K562 (cell line): ENCODE measurements around the gene PPIL6. TPM values are rescaled to one million over a fixed set of nuclear protein-coding genes. Genes with fewer than 3 reads are reported as not detected.
A peak's percentile ranks its signal among the peaks of the same experiment; 100 is the strongest.

Experiments
- ERF ChIP-seq: fragments of 450-650 bp; formaldehyde crosslinking; IDR thresholded peaks from 2 replicates; pipeline ENCODE4 v1.4.0; 2020; ENCODE audit warnings: mild to moderate bottlenecking, mixed read lengths
- FOXK1 ChIP-seq: sonication (generic); formaldehyde crosslinking; IDR thresholded peaks from 2 replicates; pipeline ENCODE4 v1.8.0; 2022; ENCODE audit warnings: missing genetic modification reagents, mild to moderate bottlenecking, borderline replicate concordance
- NR1H2 ChIP-seq: sonication (generic); formaldehyde crosslinking; IDR thresholded peaks from 2 replicates; pipeline ENCODE4 v1.4.0; 2020; ENCODE audit warnings: mild to moderate bottlenecking, missing genetic modification reagents
- RBM15 ChIP-seq: fragments of 200-400 bp; formaldehyde crosslinking; IDR thresholded peaks from 2 replicates; pipeline ENCODE4 v1.6.1; 2018; ENCODE audit warnings: mild to moderate bottlenecking, low read length, moderate library complexity; ENCODE audit not compliant: insufficient read depth
- STAG1 ChIP-seq: sonication (generic); formaldehyde crosslinking; IDR thresholded peaks from 2 replicates; pipeline ENCODE4 v1.5.0; 2020; ENCODE audit warnings: missing genetic modification reagents, borderline replicate concordance
- TAF7 ChIP-seq: fragments of 450-650 bp; IDR thresholded peaks from 2 replicates; pipeline ENCODE4 v1.6.1; 2016; ENCODE audit warnings: missing genetic modification characterization, missing compliant biosample characterization
- ZC3H11A ChIP-seq: IDR thresholded peaks from 2 replicates; pipeline ENCODE4 v1.6.1; 2012; ENCODE audit warnings: low read depth, low read length, improper control_type of control experiment
- ZFP36 ChIP-seq: fragments of 150-350 bp; IDR thresholded peaks from 2 replicates; pipeline ENCODE4 v1.6.1; 2018; ENCODE audit warnings: low read length, low read depth; ENCODE audit not compliant: partially characterized antibody
- ZNF766 ChIP-seq: fragments of 200-800 bp; sonication (Bioruptor generic); conservative IDR thresholded peaks from 2 replicates; pipeline ENCODE4 v1.6.1; 2016; ENCODE audit warnings: missing genetic modification characterization, missing compliant biosample characterization
- ZNF780A ChIP-seq: fragments of 250-450 bp; sonication (Bioruptor Pico); IDR thresholded peaks from 2 replicates; pipeline ENCODE4 v1.5.0; 2021; ENCODE audit warnings: mild to moderate bottlenecking
- polyA plus RNA-seq, 8 experiments: library from polyadenylated mRNA; depleted of rRNA in 4 of 8; stranded (reverse) in 5 of 8; unstranded in 3 of 8; fragments of >200 nt; fragmentation: Nextera tagmentation in 2 of 8; fragmentation: Illumina TruSeq in 1 of 8; extraction: Ambion mirVana in 2 of 8; extraction: Trizol in 1 of 8; gene quantifications; 2 replicates each; pipeline versions ENCODE4 v1.2.1 to v1.2.3, GENCODE V29; 2011 to 2014; ENCODE audit warnings: inconsistent platforms in 1 of 8, missing spikeins in 1 of 8
- total RNA-seq, 7 experiments: library from RNA; depleted of rRNA in 6 of 7; stranded (reverse); fragments of >200 nt in 6 of 7; fragmentation: Illumina TruSeq in 2 of 7; extraction: Trizol in 2 of 7; gene quantifications; 2 replicates each; pipeline versions ENCODE4 v1.2.1 to v1.2.3, GENCODE V29; 2011 to 2021; ENCODE audit warnings: low replicate concordance in 1 of 7
- TF ChIP-seq, protein P1 (sequence below), 2 experiments: fragments of 200-800 bp in 1 of 2; sonication (Bioruptor generic) in 1 of 2; sonication (generic) in 1 of 2; formaldehyde crosslinking in 1 of 2; IDR thresholded peaks in 1 of 2; conservative IDR thresholded peaks in 1 of 2; 2 replicates each; pipeline versions ENCODE4 v1.5.0 to v1.6.1; 2016 to 2020; ENCODE audit warnings: missing compliant biosample characterization in 1 of 2, missing genetic modification characterization in 1 of 2, missing genetic modification reagents in 1 of 2
- TF ChIP-seq, protein P2 (sequence below), 2 experiments: IDR thresholded peaks; 2 replicates each; pipeline ENCODE4 v1.6.1; 2011; ENCODE audit warnings: borderline replicate concordance in 1 of 2, control low read depth in 1 of 2, low read depth in 1 of 2, low read length in 1 of 2, mild to moderate bottlenecking in 1 of 2, mixed read lengths in 1 of 2, moderate library complexity in 1 of 2; ENCODE audit not compliant: insufficient read depth in 1 of 2, insufficient read length in 1 of 2, poor library complexity in 1 of 2, severe bottlenecking in 1 of 2; ENCODE audit errors: extremely low read depth in 1 of 2
- TF ChIP-seq, protein P3 (sequence below): fragments of 450-650 bp; conservative IDR thresholded peaks from 2 replicates; pipeline ENCODE4 v1.6.1; 2016; ENCODE audit warnings: missing genetic modification characterization, low read depth, mild to moderate bottlenecking, missing compliant biosample characterization, moderate library complexity
- TF ChIP-seq, protein P4 (sequence below): sonication (generic); formaldehyde crosslinking; IDR thresholded peaks from 2 replicates; pipeline ENCODE4 v1.8.0; 2023; ENCODE audit warnings: mild to moderate bottlenecking, missing genetic modification reagents

The PPIL6 gene
- total and polyA plus RNA-seq, 9 of the 15 experiments (the other 6 are each of a cell fraction or from before 2014, with no cell fraction given): 0.03 to 0.98 (median 0.41) TPM; not detected in 1

DNA sequence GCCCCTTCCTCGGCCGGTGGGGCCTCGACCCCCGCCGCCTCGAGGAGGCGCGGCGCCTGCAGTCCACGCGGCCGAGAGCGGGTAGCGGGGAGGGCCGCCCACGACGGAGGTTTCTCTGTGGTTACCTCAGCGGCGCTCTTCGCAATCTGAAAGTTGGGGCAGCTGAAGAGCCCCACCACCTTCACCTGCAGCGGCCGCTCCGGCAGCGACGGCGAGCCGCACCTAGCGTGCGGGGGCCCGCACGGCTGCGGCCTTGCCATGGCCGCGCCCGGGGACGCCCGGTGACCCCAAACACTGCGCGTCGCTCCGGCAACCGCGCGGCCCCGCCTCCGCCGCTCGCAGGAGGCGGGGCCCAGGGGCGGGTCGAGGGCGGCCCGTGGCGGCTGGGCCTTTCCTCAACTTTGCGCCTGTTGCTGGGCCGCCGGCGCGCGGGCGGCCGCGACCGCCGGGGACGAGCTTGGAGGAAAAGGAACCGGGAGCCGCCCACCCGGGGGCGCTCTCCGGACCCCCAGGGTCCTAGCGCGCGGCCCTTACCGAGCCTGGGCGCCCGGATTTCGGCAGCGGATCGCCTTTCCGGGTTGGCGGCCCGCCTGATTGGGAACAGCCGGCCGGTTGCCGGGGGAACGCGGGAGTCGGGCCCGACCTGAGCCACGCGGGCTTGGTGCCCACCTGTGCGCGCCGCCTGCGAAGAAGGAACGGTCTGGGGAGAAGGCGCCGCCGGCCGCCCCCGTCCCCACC is at the start of gene PPIL6, which contains the start of gene SMPD2 (continued):
- TF ChIP-seq, protein P1, sequence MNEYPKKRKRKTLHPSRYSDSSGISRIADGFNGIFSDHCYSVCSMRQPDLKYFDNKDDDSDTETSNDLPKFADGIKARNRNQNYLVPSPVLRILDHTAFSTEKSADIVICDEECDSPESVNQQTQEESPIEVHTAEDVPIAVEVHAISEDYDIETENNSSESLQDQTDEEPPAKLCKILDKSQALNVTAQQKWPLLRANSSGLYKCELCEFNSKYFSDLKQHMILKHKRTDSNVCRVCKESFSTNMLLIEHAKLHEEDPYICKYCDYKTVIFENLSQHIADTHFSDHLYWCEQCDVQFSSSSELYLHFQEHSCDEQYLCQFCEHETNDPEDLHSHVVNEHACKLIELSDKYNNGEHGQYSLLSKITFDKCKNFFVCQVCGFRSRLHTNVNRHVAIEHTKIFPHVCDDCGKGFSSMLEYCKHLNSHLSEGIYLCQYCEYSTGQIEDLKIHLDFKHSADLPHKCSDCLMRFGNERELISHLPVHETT (CRISPR knock-in tag; conservative IDR thresholded peaks at IDR 0.05 in 1 of 2, IDR thresholded peaks at IDR 0.05 in 1 of 2): 0 out of 4 replicates have a peak, but pooled peaks of 1 of the 2 experiments have one; percentile 29
- TF ChIP-seq, protein P2, sequence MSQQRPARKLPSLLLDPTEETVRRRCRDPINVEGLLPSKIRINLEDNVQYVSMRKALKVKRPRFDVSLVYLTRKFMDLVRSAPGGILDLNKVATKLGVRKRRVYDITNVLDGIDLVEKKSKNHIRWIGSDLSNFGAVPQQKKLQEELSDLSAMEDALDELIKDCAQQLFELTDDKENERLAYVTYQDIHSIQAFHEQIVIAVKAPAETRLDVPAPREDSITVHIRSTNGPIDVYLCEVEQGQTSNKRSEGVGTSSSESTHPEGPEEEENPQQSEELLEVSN (IDR thresholded peaks at IDR 0.05; ENCODE audit: borderline replicate concordance in 1 of 2, extremely low read depth in 1 of 2, insufficient read depth in 1 of 2, insufficient read length in 1 of 2, low read depth in 1 of 2, low read length in 1 of 2, poor library complexity in 1 of 2, severe bottlenecking in 1 of 2): peak; percentile 95 to 98
- TF ChIP-seq, protein P3, sequence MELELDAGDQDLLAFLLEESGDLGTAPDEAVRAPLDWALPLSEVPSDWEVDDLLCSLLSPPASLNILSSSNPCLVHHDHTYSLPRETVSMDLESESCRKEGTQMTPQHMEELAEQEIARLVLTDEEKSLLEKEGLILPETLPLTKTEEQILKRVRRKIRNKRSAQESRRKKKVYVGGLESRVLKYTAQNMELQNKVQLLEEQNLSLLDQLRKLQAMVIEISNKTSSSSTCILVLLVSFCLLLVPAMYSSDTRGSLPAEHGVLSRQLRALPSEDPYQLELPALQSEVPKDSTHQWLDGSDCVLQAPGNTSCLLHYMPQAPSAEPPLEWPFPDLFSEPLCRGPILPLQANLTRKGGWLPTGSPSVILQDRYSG (tag): no peak
- TF ChIP-seq RBM15: no peak
- 0 out of 2 replicates have a peak, but pooled peaks have one; percentile 8 for TF ChIP-seq STAG1 (CRISPR knock-in tag)
- 0 out of 2 replicates have a peak, but pooled peaks have one; percentile 18 for TF ChIP-seq ERF (CRISPR knock-in tag)
- peak; percentile 96 for TF ChIP-seq ZNF766 (CRISPR knock-in tag)
- TF ChIP-seq ZC3H11A: no peak
- peak; percentile 67 for TF ChIP-seq ZFP36
- TF ChIP-seq TAF7 (tag): no peak
- peak; percentile 70; the same call in 1 of the 2 replicates for TF ChIP-seq NR1H2 (CRISPR knock-in tag)
- TF ChIP-seq FOXK1: peak; percentile 90; the same call in 1 of the 2 replicates
- TF ChIP-seq, protein P4, sequence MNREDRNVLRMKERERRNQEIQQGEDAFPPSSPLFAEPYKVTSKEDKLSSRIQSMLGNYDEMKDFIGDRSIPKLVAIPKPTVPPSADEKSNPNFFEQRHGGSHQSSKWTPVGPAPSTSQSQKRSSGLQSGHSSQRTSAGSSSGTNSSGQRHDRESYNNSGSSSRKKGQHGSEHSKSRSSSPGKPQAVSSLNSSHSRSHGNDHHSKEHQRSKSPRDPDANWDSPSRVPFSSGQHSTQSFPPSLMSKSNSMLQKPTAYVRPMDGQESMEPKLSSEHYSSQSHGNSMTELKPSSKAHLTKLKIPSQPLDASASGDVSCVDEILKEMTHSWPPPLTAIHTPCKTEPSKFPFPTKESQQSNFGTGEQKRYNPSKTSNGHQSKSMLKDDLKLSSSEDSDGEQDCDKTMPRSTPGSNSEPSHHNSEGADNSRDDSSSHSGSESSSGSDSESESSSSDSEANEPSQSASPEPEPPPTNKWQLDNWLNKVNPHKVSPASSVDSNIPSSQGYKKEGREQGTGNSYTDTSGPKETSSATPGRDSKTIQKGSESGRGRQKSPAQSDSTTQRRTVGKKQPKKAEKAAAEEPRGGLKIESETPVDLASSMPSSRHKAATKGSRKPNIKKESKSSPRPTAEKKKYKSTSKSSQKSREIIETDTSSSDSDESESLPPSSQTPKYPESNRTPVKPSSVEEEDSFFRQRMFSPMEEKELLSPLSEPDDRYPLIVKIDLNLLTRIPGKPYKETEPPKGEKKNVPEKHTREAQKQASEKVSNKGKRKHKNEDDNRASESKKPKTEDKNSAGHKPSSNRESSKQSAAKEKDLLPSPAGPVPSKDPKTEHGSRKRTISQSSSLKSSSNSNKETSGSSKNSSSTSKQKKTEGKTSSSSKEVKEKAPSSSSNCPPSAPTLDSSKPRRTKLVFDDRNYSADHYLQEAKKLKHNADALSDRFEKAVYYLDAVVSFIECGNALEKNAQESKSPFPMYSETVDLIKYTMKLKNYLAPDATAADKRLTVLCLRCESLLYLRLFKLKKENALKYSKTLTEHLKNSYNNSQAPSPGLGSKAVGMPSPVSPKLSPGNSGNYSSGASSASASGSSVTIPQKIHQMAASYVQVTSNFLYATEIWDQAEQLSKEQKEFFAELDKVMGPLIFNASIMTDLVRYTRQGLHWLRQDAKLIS (CRISPR knock-in tag): no peak
- TF ChIP-seq ZNF780A (CRISPR knock-in tag): no peak
